HepG2 (cell line): ENCODE data around the gene WDHD1. TPM values are rescaled to one million over a fixed set of nuclear protein-coding genes. Genes with fewer than 3 reads are reported as not detected.

Source experiments
- polyA plus RNA-seq, 8 experiments: library from polyadenylated mRNA; depleted of rRNA in 3 of 8; stranded (reverse) in 7 of 8; unstranded in 1 of 8; fragments of >200 nt; fragmentation: Illumina TruSeq in 4 of 8; extraction: Trizol in 4 of 8; gene quantifications; 2 replicates each; pipeline versions ENCODE4 v1.2.1 to v1.2.3, GENCODE V29; 2011 to 2016; ENCODE audit warnings: low read depth in 4 of 8, missing spikeins in 1 of 8, mixed read lengths in 1 of 8; ENCODE audit not compliant: insufficient read depth in 1 of 8
- total RNA-seq, 5 experiments: library from RNA; depleted of rRNA; stranded (reverse); fragments of >200 nt; fragmentation: Illumina TruSeq; extraction: Trizol; gene quantifications; 2 replicates each; pipeline ENCODE4 v1.2.3, GENCODE V29; 2016; ENCODE audit warnings: low read depth in 1 of 5

The WDHD1 gene
- total and polyA plus RNA-seq, 2 of the 13 experiments (the other 11 are each of a cell fraction or from before 2014, with no cell fraction given), result 5.5 to 27.5 TPM

Other genes starting within 250 kb of the WDHD1 start
- gene GCH1, start 124.3 kb downstream of the WDHD1 start, total RNA-seq (2016; rRNA removed; fragmentation: Illumina TruSeq; extraction: Trizol), result 25.2 and 33.2 TPM in 2 replicates
- gene GCH1, start 124.3 kb downstream of the WDHD1 start, polyA plus RNA-seq (2011; rRNA removed), result 13.7 and 15.0 TPM in 2 replicates
- gene SOCS4, start 137 bp upstream of the WDHD1 start, total RNA-seq (2016; rRNA removed; fragmentation: Illumina TruSeq; extraction: Trizol), result 10.0 and 17.3 TPM in 2 replicates
- gene SOCS4, start 137 bp upstream of the WDHD1 start, polyA plus RNA-seq (2011; rRNA removed), result 3.7 and 4.0 TPM in 2 replicates
- 27.8 and 34.7 TPM in 2 replicates for gene MAPK1IP1L, start 24.5 kb upstream of the WDHD1 start, total RNA-seq (2016; rRNA removed; fragmentation: Illumina TruSeq; extraction: Trizol)
- gene MAPK1IP1L, start 24.5 kb upstream of the WDHD1 start, polyA plus RNA-seq (2011; rRNA removed), result 68.4 and 75.0 TPM in 2 replicates
- gene LGALS3, start 102.2 kb upstream of the WDHD1 start, total RNA-seq (2016; rRNA removed; fragmentation: Illumina TruSeq; extraction: Trizol), result 5.0 and 6.3 TPM in 2 replicates
- gene LGALS3, start 102.2 kb upstream of the WDHD1 start, polyA plus RNA-seq (2011; rRNA removed), result 92.2 and 97.4 TPM in 2 replicates
- 55.8 and 80.1 TPM in 2 replicates for gene DLGAP5, start 164.5 kb upstream of the WDHD1 start, total RNA-seq (2016; rRNA removed; fragmentation: Illumina TruSeq; extraction: Trizol)
- gene DLGAP5, start 164.5 kb upstream of the WDHD1 start, polyA plus RNA-seq (2011; rRNA removed), result 4.4 and 7.7 TPM in 2 replicates
- 13.5 and 15.5 TPM in 2 replicates for gene FBXO34, start 244.3 kb upstream of the WDHD1 start, total RNA-seq (2016; rRNA removed; fragmentation: Illumina TruSeq; extraction: Trizol)
- 8.8 and 9.1 TPM in 2 replicates for gene FBXO34, start 244.3 kb upstream of the WDHD1 start, polyA plus RNA-seq (2011; rRNA removed)